ENCODE data around the gene ERAP2.

ERAP2 gene

GRCh38 chr5:96857454-96857853, 18.8 kb upstream of the ERAP2 start:
- H3K23ac ChIP-seq (ENCODE audit: low read depth, low read length, poor library complexity): no peak overlapping the region
- H3K4ac ChIP-seq (ENCODE audit: low read length): no peak overlapping the region
- H2AK5ac ChIP-seq (ENCODE audit: low read depth, low read length): no peak overlapping the region
- no peaks in the 10 kb centered on the region for H3K4me1 ChIP-seq (ENCODE audit: control insufficient read depth in 2 of 2, insufficient read depth in 1 of 2, low read depth in 1 of 2, low read length in 2 of 2)
- no peak overlapping the region for H2BK12ac ChIP-seq (ENCODE audit: low read length)
- H3K4me2 ChIP-seq (ENCODE audit: insufficient read depth, low read length, poor library complexity, severe bottlenecking): no peak overlapping the region
- no peaks in the 10 kb centered on the region for H3K36me3 ChIP-seq (replicated peaks in 1 of 2; ENCODE audit: control insufficient read depth in 2 of 2, insufficient read depth in 2 of 2, low read length in 2 of 2)
- H3K4me3 ChIP-seq (ENCODE audit: low read length in 2 of 2): no peak overlapping the region
- H3K18ac ChIP-seq (ENCODE audit: low read length): no peak overlapping the region
- no peak overlapping the region for H2AFZ ChIP-seq (ENCODE audit: low read length)
- no peak overlapping the region for H4K8ac ChIP-seq (ENCODE audit: low read depth, low read length)
- no peak overlapping the region for H4K91ac ChIP-seq (ENCODE audit: low read depth, low read length, poor library complexity)
- no peak overlapping the region for H3K9ac ChIP-seq (ENCODE audit: low read depth, low read length, poor library complexity)
- H2BK15ac ChIP-seq (ENCODE audit: low read length): no peak overlapping the region
- H2BK120ac ChIP-seq (ENCODE audit: low read depth, low read length): no peak overlapping the region
- no peaks in the 10 kb centered on the region for H3K27me3 ChIP-seq (ENCODE audit: control insufficient read depth in 3 of 3, insufficient read depth in 3 of 3, low read depth in 1 of 3, low read length in 3 of 3)
- no peak overlapping the region for H2BK5ac ChIP-seq (ENCODE audit: low read length)
- no peak for DNase-seq (ENCODE audit: low spot score)
- H3K79me1 ChIP-seq (ENCODE audit: low read depth, low read length): no peaks in the 10 kb centered on the region
- H3K14ac ChIP-seq (ENCODE audit: low read length): no peak overlapping the region
- no CpG with 5 or more reads among the region's 1 CpG for WGBS, 2 donors (ENCODE audit: extremely low coverage in 2 of 2, insufficient read length in 2 of 2, insufficient replicate concordance in 1 of 2)
- H3K9me3 ChIP-seq (replicated peaks in 1 of 2; ENCODE audit: control insufficient read depth in 2 of 2, insufficient read depth in 1 of 2, low read depth in 1 of 2, low read length in 2 of 2): no peaks in the 10 kb centered on the region
- no peak overlapping the region for H3K27ac ChIP-seq (replicated peaks; ENCODE audit: low read length)

GRCh38 chr5:96857924-96858323, 18.4 kb upstream of the ERAP2 start:
- Histone ChIP-seq H3K9me3 (replicated peaks in 1 of 2; ENCODE audit: control insufficient read depth in 2 of 2, insufficient read depth in 1 of 2, low read depth in 1 of 2, low read length in 2 of 2) (no peaks in the 10 kb centered on the region), H3K4ac (ENCODE audit: low read length) (no peak overlapping the region), H2AFZ (ENCODE audit: low read length) (no peak overlapping the region), H2BK12ac (ENCODE audit: low read length) (no peak overlapping the region), H3K4me2 (ENCODE audit: insufficient read depth, low read length, poor library complexity, severe bottlenecking) (no peak overlapping the region), H3K14ac (ENCODE audit: low read length) (no peak overlapping the region), H3K9ac (ENCODE audit: low read depth, low read length, poor library complexity) (no peak overlapping the region), H3K36me3 (replicated peaks in 1 of 2; ENCODE audit: control insufficient read depth in 2 of 2, insufficient read depth in 2 of 2, low read length in 2 of 2) (no peaks in the 10 kb centered on the region), H2AK5ac (ENCODE audit: low read depth, low read length) (no peak overlapping the region), H2BK5ac (ENCODE audit: low read length) (no peak overlapping the region), H3K27ac (replicated peaks; ENCODE audit: low read length) (no peak overlapping the region), H3K4me1 (ENCODE audit: control insufficient read depth in 2 of 2, insufficient read depth in 1 of 2, low read depth in 1 of 2, low read length in 2 of 2) (no peaks in the 10 kb centered on the region), H3K4me3 (ENCODE audit: low read length in 2 of 2) (no peak overlapping the region), H3K18ac (ENCODE audit: low read length) (no peak overlapping the region), H3K27me3 (ENCODE audit: control insufficient read depth in 3 of 3, insufficient read depth in 3 of 3, low read depth in 1 of 3, low read length in 3 of 3) (no peaks in the 10 kb centered on the region), H4K8ac (ENCODE audit: low read depth, low read length) (no peak overlapping the region), H2BK15ac (ENCODE audit: low read length) (no peak overlapping the region), H2BK120ac (ENCODE audit: low read depth, low read length) (no peak overlapping the region), H3K23ac (ENCODE audit: low read depth, low read length, poor library complexity) (no peak overlapping the region), H3K79me1 (ENCODE audit: low read depth, low read length) (no peaks in the 10 kb centered on the region), H4K91ac (ENCODE audit: low read depth, low read length, poor library complexity) (no peak overlapping the region)
- WGBS, 2 donors (ENCODE audit: extremely low coverage in 2 of 2, insufficient read length in 2 of 2, insufficient replicate concordance in 1 of 2): no CpG with 5 or more reads among the region's 4 CpGs
- no peak for DNase-seq (ENCODE audit: low spot score)

- H3K27ac ChIP-seq (replicated peaks; ENCODE audit: low read length): no peak overlapping the region
- no peak overlapping the region for H2BK15ac ChIP-seq (ENCODE audit: low read length)
- WGBS, 2 donors (ENCODE audit: extremely low coverage in 2 of 2, insufficient read length in 2 of 2, insufficient replicate concordance in 1 of 2): no CpG with 5 or more reads among the region's 2 CpGs
- no peak overlapping the region for H3K9ac ChIP-seq (ENCODE audit: low read depth, low read length, poor library complexity)
- H3K23ac ChIP-seq (ENCODE audit: low read depth, low read length, poor library complexity): no peak overlapping the region
- H3K4ac ChIP-seq (ENCODE audit: low read length): no peak overlapping the region
- H2BK5ac ChIP-seq (ENCODE audit: low read length): no peak overlapping the region
- no peaks in the 10 kb centered on the region for H3K36me3 ChIP-seq (replicated peaks in 1 of 2; ENCODE audit: control insufficient read depth in 2 of 2, insufficient read depth in 2 of 2, low read length in 2 of 2)
- no peak overlapping the region for H3K4me2 ChIP-seq (ENCODE audit: insufficient read depth, low read length, poor library complexity, severe bottlenecking)
- no peaks in the 10 kb centered on the region for H3K9me3 ChIP-seq (replicated peaks in 1 of 2; ENCODE audit: control insufficient read depth in 2 of 2, insufficient read depth in 1 of 2, low read depth in 1 of 2, low read length in 2 of 2)
- no peak overlapping the region for H3K4me3 ChIP-seq (ENCODE audit: low read length in 2 of 2)
- H2AFZ ChIP-seq (ENCODE audit: low read length): no peak overlapping the region
- no peak overlapping the region for H3K14ac ChIP-seq (ENCODE audit: low read length)
- no peak overlapping the region for H3K18ac ChIP-seq (ENCODE audit: low read length)
- H2BK120ac ChIP-seq (ENCODE audit: low read depth, low read length): no peak overlapping the region
- no peaks in the 10 kb centered on the region for H3K4me1 ChIP-seq (ENCODE audit: control insufficient read depth in 2 of 2, insufficient read depth in 1 of 2, low read depth in 1 of 2, low read length in 2 of 2)
- H3K27me3 ChIP-seq (ENCODE audit: control insufficient read depth in 3 of 3, insufficient read depth in 3 of 3, low read depth in 1 of 3, low read length in 3 of 3): no peaks in the 10 kb centered on the region
- DNase-seq (ENCODE audit: low spot score): no peak
- no peak overlapping the region for H4K8ac ChIP-seq (ENCODE audit: low read depth, low read length)
- H2BK12ac ChIP-seq (ENCODE audit: low read length): no peak overlapping the region
- no peaks in the 10 kb centered on the region for H3K79me1 ChIP-seq (ENCODE audit: low read depth, low read length)
- no peak overlapping the region for H4K91ac ChIP-seq (ENCODE audit: low read depth, low read length, poor library complexity)
- H2AK5ac ChIP-seq (ENCODE audit: low read depth, low read length): no peak overlapping the region
These were observed 16.9 kb upstream of the ERAP2 start for GRCh38 chr5:96859375-96859774.

GRCh38 chr5:96861076-96861475, 15.2 kb upstream of the ERAP2 start:
- H2BK5ac ChIP-seq (ENCODE audit: low read length): no peak overlapping the region
- no peak overlapping the region for H2BK120ac ChIP-seq (ENCODE audit: low read depth, low read length)
- H2AFZ ChIP-seq (ENCODE audit: low read length): no peak overlapping the region
- H3K14ac ChIP-seq (ENCODE audit: low read length): no peak overlapping the region
- H3K4me1 ChIP-seq (ENCODE audit: control insufficient read depth in 2 of 2, insufficient read depth in 1 of 2, low read depth in 1 of 2, low read length in 2 of 2): no peaks in the 10 kb centered on the region
- H3K18ac ChIP-seq (ENCODE audit: low read length): no peak overlapping the region
- no peak overlapping the region for H3K4me3 ChIP-seq (ENCODE audit: low read length in 2 of 2)
- no peak overlapping the region for H2BK12ac ChIP-seq (ENCODE audit: low read length)
- no peaks in the 10 kb centered on the region for H3K79me1 ChIP-seq (ENCODE audit: low read depth, low read length)
- H3K4me2 ChIP-seq (ENCODE audit: insufficient read depth, low read length, poor library complexity, severe bottlenecking): no peak overlapping the region
- H4K8ac ChIP-seq (ENCODE audit: low read depth, low read length): no peak overlapping the region
- no peak overlapping the region for H3K23ac ChIP-seq (ENCODE audit: low read depth, low read length, poor library complexity)
- no peaks in the 10 kb centered on the region for H3K27me3 ChIP-seq (ENCODE audit: control insufficient read depth in 3 of 3, insufficient read depth in 3 of 3, low read depth in 1 of 3, low read length in 3 of 3)
- no peak overlapping the region for H4K91ac ChIP-seq (ENCODE audit: low read depth, low read length, poor library complexity)
- no peak for DNase-seq (ENCODE audit: low spot score)
- H3K27ac ChIP-seq (replicated peaks; ENCODE audit: low read length): no peak overlapping the region
- no peaks in the 10 kb centered on the region for H3K36me3 ChIP-seq (replicated peaks in 1 of 2; ENCODE audit: control insufficient read depth in 2 of 2, insufficient read depth in 2 of 2, low read length in 2 of 2)
- H2AK5ac ChIP-seq (ENCODE audit: low read depth, low read length): no peak overlapping the region
- H3K9ac ChIP-seq (ENCODE audit: low read depth, low read length, poor library complexity): no peak overlapping the region
- WGBS, 2 donors (ENCODE audit: extremely low coverage in 2 of 2, insufficient read length in 2 of 2, insufficient replicate concordance in 1 of 2): no CpG with 5 or more reads among the region's 2 CpGs
- H2BK15ac ChIP-seq (ENCODE audit: low read length): no peak overlapping the region
- H3K4ac ChIP-seq (ENCODE audit: low read length): no peak overlapping the region
- no peaks in the 10 kb centered on the region for H3K9me3 ChIP-seq (replicated peaks in 1 of 2; ENCODE audit: control insufficient read depth in 2 of 2, insufficient read depth in 1 of 2, low read depth in 1 of 2, low read length in 2 of 2)
